ENCODE measurements around the gene CPT1C.
A peak's percentile ranks its signal among the peaks of the same experiment; 100 is the strongest.

Gene CPT1C

DNA sequence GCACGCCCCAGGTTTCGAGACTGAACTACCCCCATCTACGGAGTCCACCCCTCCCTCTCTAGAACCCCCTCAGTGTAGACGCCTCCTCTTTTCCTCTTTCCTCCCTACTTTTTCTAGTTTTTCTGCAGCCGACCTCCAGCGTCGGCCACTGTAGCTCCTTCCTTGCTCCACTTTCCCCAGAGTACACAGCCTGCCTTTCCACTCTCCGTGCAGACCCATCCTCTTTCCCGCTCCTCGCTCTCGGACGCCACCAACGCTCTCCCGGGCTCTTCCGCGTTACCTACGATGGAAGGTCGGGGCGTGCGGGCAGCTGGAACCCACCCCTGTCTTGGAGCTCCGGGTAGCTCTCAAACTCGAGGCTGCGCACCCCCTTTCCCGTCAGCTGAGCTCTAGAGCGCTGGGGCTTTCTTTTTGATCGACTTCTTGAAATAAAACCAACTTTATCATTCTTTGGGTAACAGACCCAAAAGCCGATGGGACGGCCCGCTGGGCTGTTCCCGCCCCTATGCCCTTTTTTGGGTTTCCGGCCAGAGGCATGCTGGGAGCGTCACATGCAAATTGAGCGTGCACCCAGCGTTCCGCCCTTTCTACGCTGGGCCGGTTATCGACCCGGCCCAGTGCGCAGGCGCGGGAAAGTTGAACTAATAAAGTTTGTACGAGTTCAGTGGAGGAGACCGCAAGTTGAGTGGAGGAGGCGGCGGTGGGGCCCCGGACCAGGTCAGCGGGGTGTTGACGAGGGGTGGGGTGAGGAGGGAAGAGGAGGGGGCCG lies 25.4 kb upstream of the CPT1C start, which contains the start of the genes BCL2L12 and IRF3:
Gene BCL2L12, plus strand, starts transcription at position 583 of the 769 bp plus-strand sequence. CDS start 760 bp downstream, outside the sequence.
Gene IRF3, minus strand, starts transcription at position 507 of the 769 bp plus-strand sequence. CDS start 1,019 bp downstream, outside the sequence.
- no peak for TF ChIP-seq JUND (IDR thresholded peaks at IDR 0.05; ENCODE audit: low read depth)

DNA sequence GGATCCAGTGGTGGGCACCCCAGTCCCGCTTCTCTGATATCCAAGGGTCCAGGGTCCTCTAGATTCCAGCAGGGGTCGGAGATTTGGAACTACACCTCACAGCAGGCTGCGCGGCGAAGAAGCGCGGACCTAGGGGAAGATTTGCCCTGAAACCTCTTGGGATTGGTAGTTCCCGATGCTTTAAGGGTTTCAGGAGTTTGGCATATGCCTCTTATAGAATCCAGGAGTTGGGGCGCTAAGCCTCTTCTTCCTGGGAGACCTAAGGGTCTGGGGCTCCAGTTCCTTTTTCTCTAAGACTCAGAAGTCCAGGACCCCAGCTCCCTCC lies 24.8 kb upstream of the CPT1C start:
- TF ChIP-seq JUND (IDR thresholded peaks at IDR 0.05; ENCODE audit: low read depth) = no peak
- no peak for DNase-seq (ENCODE audit: low read depth in 1 of 2, low spot score in 1 of 2)
- in situ Hi-C loops (cut with HindIII; ENCODE audit: low pct_unique_long_range_greater_than_20kb, low sequenced_read_pairs) = no loop called here

More for the DNA sequence above, 25.4 kb upstream of the CPT1C start, which contains the start of the genes BCL2L12 and IRF3:
- peak; percentile 92 to 95 for DNase-seq (ENCODE audit: low read depth in 1 of 2, low spot score in 1 of 2)
- in situ Hi-C loops (cut with HindIII; ENCODE audit: low pct_unique_long_range_greater_than_20kb, low sequenced_read_pairs) = no loop called here

DNA sequence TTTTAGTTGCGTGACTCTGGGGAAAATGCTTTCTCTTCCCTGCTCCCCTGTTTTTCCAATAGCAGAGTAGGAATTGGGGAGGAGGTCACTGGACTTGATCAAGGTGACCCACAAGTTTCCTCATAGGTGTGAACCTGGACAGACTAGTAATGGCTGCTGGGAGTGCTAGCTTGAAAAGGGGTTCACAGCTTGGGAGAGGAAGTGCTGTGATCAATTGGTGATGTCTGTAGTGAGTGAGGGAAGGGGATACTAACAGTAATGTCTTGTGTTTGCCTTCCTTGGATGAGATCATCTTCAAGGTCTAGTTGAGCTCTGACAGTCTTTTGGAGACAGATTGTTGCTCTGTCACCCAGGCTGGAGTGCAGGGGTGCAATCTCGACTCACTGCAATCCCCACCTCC lies 23.4 kb upstream of the CPT1C start:
- no peak for DNase-seq (ENCODE audit: low read depth in 1 of 2, low spot score in 1 of 2)
- in situ Hi-C loops (cut with HindIII; ENCODE audit: low pct_unique_long_range_greater_than_20kb, low sequenced_read_pairs) = no loop called here
- TF ChIP-seq JUND (IDR thresholded peaks at IDR 0.05; ENCODE audit: low read depth) = no peak

DNA sequence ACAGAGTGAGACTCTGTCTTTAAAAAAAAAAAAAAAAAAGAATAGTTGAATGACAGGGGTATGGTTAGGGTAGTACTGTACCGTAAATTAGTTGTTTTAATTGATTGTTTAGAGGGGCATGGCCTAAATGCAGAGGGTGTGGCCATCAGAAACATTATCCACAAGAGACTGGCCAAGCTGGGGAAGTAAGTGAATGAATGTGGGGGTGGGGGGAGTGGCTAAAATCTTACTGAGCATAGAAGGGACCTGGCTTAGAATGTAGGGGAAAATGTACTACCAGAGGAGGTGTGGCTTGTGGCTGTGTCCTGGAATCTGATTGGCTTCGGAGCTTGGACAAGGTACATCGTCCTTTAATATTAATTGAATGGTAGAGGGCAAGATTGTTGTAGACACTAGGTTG lies 21.4 kb upstream of the CPT1C start:
- in situ Hi-C loops (cut with HindIII; ENCODE audit: low pct_unique_long_range_greater_than_20kb, low sequenced_read_pairs) = no loop called here
- no peak for TF ChIP-seq JUND (IDR thresholded peaks at IDR 0.05; ENCODE audit: low read depth)

DNA sequence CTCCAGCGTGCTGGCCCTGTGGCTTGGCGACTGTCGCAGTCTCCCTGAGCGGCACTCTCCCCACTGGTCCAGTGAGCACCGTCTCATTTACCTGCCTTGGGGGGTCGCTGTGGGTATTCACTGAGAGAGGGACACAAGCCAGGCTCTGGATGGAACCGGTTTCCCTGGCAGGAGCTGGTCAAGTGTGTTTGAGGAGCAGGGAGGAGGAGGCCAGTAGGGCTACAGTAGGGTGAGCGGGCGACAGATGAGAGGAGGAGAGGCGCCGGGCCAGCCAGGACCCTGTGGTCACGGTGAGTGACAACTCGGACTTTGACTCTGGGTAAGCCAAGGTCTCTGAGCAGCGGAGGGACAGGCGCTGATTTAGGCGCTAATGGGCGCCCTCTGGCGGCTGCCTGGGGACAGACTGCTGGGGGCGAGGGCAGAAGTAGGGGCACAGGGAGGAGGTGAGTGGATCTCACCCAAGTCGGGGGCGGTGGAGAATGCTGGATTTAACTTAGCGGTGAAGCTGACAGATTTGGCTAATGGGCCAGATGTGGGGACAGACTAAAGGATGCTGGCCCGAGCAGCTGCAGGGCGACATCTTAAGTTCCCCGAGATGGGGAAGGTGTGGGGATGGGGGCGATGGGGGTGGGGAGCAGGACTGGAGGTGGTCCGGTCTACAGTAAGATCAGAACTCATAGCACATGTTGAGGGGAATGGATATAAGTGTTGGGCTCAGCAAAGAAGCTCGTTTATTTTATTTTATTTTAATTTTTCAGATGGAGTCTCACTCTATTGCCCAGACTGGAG lies 18.6 kb upstream of the CPT1C start:
- in situ Hi-C loops (cut with HindIII; ENCODE audit: low pct_unique_long_range_greater_than_20kb, low sequenced_read_pairs) = no loop called here
- DNase-seq (ENCODE audit: low read depth in 1 of 2, low spot score in 1 of 2) = peak; percentile 76 to 93
- TF ChIP-seq JUND (IDR thresholded peaks at IDR 0.05; ENCODE audit: low read depth) = no peak

More for the DNA sequence above, 21.4 kb upstream of the CPT1C start:
- DNase-seq (ENCODE audit: low read depth in 1 of 2, low spot score in 1 of 2) = no peak

DNA sequence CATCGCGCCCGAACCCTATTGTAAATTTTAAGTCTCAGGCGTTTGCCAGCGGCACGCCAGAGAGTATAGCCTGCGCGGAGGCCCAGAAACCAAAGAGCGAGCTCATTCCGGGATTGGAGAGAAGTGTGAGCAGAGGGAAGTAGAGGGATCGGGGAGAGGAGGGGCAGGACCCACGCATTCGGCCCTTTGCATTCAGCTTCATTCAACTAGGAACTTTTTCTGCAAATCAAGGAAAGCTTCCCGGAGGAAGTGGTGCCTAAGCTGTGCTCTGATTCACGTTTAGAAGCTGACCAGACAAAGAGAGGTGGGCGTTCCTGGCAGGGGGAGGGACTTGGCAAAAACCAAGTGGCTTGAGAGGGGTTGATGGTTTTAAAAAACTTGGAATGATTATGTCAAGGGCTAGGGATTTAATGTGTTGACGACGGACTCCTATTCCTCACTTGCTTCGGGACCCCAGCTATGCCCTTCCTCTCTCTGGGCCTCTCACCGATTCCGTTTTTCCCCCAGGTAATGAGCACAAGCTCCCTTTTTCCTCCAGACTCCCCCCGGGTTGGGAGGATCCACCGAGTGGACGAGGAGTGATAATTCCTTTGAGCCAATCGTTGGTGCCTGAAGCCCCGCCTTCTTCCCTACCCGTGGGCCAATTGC lies 14.7 kb upstream of the CPT1C start:
- TF ChIP-seq JUND (IDR thresholded peaks at IDR 0.05; ENCODE audit: low read depth) = no peak
- in situ Hi-C loops (cut with HindIII; ENCODE audit: low pct_unique_long_range_greater_than_20kb, low sequenced_read_pairs) = no loop called here
- DNase-seq (ENCODE audit: low read depth in 1 of 2, low spot score in 1 of 2) = peak in 1 of 2 experiments; percentile 55

DNA sequence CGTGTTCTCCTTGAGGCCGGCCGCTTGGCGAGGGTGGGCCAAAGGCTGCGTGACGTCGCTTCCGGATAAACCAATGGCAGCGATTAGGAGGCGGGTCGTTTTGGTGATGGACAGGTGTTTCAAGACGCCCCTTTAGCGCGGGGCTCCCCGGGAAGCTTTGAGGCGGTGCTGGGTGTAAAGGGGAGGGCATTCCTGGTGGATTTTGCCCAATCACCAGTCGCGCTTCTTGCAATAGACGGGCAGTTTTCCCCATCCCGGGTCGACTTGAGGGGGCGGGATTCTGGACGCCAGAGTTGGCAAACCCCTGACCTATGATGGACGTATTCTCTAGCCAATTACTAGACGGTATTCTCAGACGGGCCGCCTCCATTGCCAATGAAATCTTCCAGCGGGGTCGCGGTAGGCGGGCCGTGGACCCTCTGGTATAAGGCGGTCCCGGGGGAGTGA lies 14.1 kb upstream of the CPT1C start:
- peak; percentile 95 to 99 for DNase-seq (ENCODE audit: low read depth in 1 of 2, low spot score in 1 of 2)
- in situ Hi-C loops (cut with HindIII; ENCODE audit: low pct_unique_long_range_greater_than_20kb, low sequenced_read_pairs) = no loop called here
- TF ChIP-seq JUND (IDR thresholded peaks at IDR 0.05; ENCODE audit: low read depth) = no peak

DNA sequence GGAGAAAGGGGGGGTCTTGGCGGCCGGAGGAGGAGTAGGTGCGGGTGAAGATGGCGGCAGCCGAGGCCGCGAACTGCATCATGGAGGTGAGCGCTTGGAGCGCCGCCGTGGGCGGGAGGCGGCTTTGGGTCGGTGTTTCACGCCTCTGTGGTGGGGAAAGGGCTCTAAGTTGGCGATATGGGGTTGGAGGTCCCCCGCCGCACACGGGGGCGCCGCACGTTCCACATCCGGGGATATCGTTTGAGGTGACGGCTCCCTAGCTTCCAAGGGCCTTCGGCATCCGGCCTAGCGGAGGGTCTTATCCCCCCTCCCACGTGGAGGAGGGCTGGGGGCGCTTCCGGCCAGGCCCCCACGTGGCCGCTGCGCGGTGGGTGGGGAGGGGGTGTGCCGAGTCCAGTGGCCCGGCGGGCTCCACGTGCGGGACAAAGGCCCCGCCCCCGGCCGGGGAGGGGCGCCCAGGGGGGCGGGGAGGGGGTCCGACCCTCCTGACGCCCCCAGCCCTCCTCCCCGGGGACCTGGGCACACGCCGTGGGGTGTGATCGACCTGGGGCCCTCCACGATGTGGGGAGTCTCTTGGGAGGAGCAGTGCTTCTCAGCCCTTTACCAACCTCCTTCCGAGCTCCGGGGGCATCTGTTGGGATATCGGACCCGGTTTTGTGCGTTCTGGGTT lies 13.6 kb upstream of the CPT1C start, which contains the start of gene PRMT1:
Gene PRMT1, plus strand, starts transcription at position 41 of the 670 bp plus-strand sequence. Its CDS starts 10 bp downstream, at position 51.
- DNase-seq (ENCODE audit: low read depth in 1 of 2, low spot score in 1 of 2) = peak in 1 of 2 experiments; percentile 30
- no peak for TF ChIP-seq JUND (IDR thresholded peaks at IDR 0.05; ENCODE audit: low read depth)
- in situ Hi-C loops (cut with HindIII; ENCODE audit: low pct_unique_long_range_greater_than_20kb, low sequenced_read_pairs) = no loop called here

DNA sequence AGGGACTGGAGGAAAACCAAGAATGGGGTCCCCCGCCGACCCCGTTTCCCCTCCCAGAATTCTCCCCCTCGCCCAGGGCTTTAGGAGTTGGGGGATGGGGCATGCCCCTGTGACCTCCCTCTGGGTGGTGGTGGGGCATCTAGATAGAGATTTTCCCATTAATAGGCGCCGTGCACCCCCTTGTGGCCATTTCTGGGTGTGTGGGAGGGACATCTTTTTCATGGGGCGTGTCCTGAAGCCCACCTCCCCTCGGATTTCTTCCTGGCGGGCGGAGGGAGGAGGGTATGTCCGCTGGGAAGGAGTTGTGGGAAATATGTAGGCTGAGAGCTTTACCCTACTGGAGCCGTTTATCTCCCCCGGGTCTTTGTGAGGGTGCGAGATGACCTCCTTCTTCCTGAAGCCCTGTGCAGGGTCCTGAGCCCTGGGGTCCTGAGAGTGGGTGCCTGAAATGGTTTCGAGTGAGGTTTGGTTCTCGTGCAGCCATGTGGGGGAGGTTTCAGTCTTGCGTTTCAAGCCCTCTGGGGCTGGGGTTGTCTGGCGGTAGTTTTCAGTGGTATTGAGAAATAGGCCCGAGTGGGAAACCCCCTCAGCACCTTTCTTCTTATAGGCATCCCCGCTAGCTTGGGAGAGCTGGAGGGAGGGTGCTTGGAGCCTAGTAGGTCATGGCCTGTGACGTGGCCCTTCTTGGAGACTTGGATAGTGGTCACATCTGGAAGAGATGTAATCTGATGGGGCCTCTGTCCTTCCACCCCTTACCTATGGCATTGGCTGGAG lies 12.8 kb upstream of the CPT1C start:
- no peak for TF ChIP-seq JUND (IDR thresholded peaks at IDR 0.05; ENCODE audit: low read depth)
- in situ Hi-C loops (cut with HindIII; ENCODE audit: low pct_unique_long_range_greater_than_20kb, low sequenced_read_pairs) = no loop called here
- DNase-seq (ENCODE audit: low read depth in 1 of 2, low spot score in 1 of 2) = peak in 1 of 2 experiments; percentile 45

DNA sequence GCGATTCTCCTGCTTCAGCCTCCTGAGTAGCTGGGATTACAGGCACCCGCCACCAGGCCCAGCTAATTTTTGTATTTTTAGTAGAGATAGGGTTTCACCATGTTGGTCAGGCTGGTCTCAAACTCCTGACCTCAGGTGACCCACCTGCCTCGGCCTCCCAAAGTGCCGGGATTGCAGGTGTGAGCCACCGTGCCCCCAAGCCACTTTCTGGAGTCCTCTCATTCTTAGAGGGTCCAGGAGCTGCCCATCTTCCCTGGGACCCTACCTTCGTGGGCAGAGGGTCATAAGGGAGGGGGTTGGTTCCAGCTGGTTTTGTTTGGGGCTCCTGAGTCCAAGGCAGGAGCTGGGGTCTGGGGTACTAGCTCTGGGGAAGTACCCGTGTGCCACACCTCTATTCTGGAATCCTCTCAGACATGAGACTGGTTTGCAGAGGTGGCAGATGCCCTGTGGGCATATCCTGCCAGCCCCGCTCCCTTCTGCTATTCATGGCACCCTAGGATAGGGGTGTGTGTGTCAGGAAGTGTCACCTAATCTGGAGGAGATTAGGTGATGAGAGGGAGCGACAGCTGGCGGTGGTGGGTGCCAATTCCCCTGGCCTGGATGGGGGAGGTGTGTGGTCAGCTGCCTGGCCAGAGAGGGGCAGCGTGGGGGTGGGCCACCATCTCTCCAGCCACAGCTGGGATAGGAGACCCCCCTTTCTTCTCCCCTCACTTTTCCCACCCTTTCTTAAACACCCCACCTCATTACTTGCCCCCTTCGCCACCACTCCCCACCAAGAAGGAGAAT lies 11.7 kb upstream of the CPT1C start:
- no peak for DNase-seq (ENCODE audit: low read depth in 1 of 2, low spot score in 1 of 2)
- no peak for TF ChIP-seq JUND (IDR thresholded peaks at IDR 0.05; ENCODE audit: low read depth)
- in situ Hi-C loops (cut with HindIII; ENCODE audit: low pct_unique_long_range_greater_than_20kb, low sequenced_read_pairs) = no loop called here
